H4 (cell line): ENCODE measurements around the gene FRK. TPM values are rescaled to one million over a fixed set of nuclear protein-coding genes. Genes with fewer than 3 reads are reported as not detected.
"Not testable (repeated sequence)": the region's sequence is repeated elsewhere in the genome, so short reads cannot be mapped to it uniquely, and the experiment has no call there.

ENCODE experiments used
- DNase-seq: peaks from one replicate; pipeline ENCODE4 v3.0.0-alpha.2; 2015; ENCODE audit warnings: low spot score
- total RNA-seq: library from RNA; depleted of rRNA; stranded (reverse); fragments of >200 nt; shearing (Covaris generic); gene quantifications from 2 replicates; pipeline ENCODE4 v1.2.3, GENCODE V29; 2014

Gene FRK
- total RNA-seq, 1 experiment from 2014 or later = 0.39 TPM

- DNase-seq = no peak
These were observed 114.9 kb downstream of the FRK start for GRCh38 chr6:115945812-115946211.

GRCh38 chr6:115945306-115945705 is 115.4 kb downstream of the FRK start:
- peak; percentile 32 for DNase-seq

GRCh38 chr6:115944829-115945228 is 115.9 kb downstream of the FRK start:
- DNase-seq = not testable (repeated sequence)

- DNase-seq = not testable (repeated sequence)
These were observed 123.2 kb downstream of the FRK start for GRCh38 chr6:115937502-115937901.

- no peak for DNase-seq
These were observed 125.3 kb downstream of the FRK start for GRCh38 chr6:115935361-115935760.

- no peak for DNase-seq
These were observed 125.9 kb downstream of the FRK start for GRCh38 chr6:115934829-115935228.

- DNase-seq = no peak
These were observed 126.5 kb downstream of the FRK start for GRCh38 chr6:115934145-115934544.

- peak; percentile 88 for DNase-seq
These were observed 128.2 kb downstream of the FRK start for GRCh38 chr6:115932481-115932880.

GRCh38 chr6:115928000-115928399 is 132.7 kb downstream of the FRK start:
- DNase-seq = not testable (repeated sequence)

GRCh38 chr6:115922971-115923370 is 137.7 kb downstream of the FRK start:
- DNase-seq = no peak

- DNase-seq = no peak
These were observed 146.6 kb downstream of the FRK start for GRCh38 chr6:115914098-115914497.

- no peak for DNase-seq
These were observed 150.7 kb downstream of the FRK start for GRCh38 chr6:115909923-115910546.

- DNase-seq = no peak
These were observed 151.7 kb downstream of the FRK start for GRCh38 chr6:115908906-115909559.

GRCh38 chr6:115905471-115905870 is 155.2 kb downstream of the FRK start:
- no peak for DNase-seq

- DNase-seq = no peak
These were observed 158.3 kb downstream of the FRK start for GRCh38 chr6:115902436-115902835.

- DNase-seq = no peak
These were observed 158.8 kb downstream of the FRK start for GRCh38 chr6:115901896-115902295.

- no peak for DNase-seq
These were observed 160.9 kb downstream of the FRK start for GRCh38 chr6:115899730-115900282.

GRCh38 chr6:115898246-115898645 is 162.4 kb downstream of the FRK start:
- no peak for DNase-seq

- DNase-seq = peak; percentile 12
These were observed 164.1 kb downstream of the FRK start for GRCh38 chr6:115896538-115897129.

GRCh38 chr6:115894426-115894992 is 166.2 kb downstream of the FRK start:
- DNase-seq = no peak

- DNase-seq = no peak
These were observed 168.9 kb downstream of the FRK start for GRCh38 chr6:115891750-115892149.

- DNase-seq = peak; percentile 39
These were observed 169.5 kb downstream of the FRK start for GRCh38 chr6:115891111-115891669.
